K562 (cell line): ENCODE results near the gene TTLL4. TPM values are rescaled to one million over a fixed set of nuclear protein-coding genes. Genes with fewer than 3 reads are reported as not detected.

Experiments used
- ATAC-seq: fragments of 200-7000 bp; cut with Tn5 transposase; 3 replicates; pipeline ENCODE4 v1.9.1; 2020; ENCODE audit warnings: moderate library complexity
- BruUV-seq: library from RNA; stranded (reverse); fragments of 400-500 nt; replicated peaks from 2 replicates; lab custom pipeline; 2021; lab: Mats Ljungman, UMichigan
- CTCF ChIA-PET: fragments of 300-600 bp; formaldehyde crosslinking; extraction: SDS; loops from one replicate; lab custom pipeline; 2021; ENCODE audit warnings: low intra/inter-chr PET ratio; lab: Yijun Ruan, JAX
- POLR2A ChIA-PET: fragments of 300-600, 350-650 bp; sonication (Branson Sonifier 250); formaldehyde crosslinking; extraction: SDS; loops from one replicate; lab custom pipeline; 2021; ENCODE audit warnings: antibody characterized with exemption, inconsistent platforms; lab: Yijun Ruan, JAX
- DNase-seq, 4 experiments: peaks; one replicate each; pipeline versions ENCODE4 v3.0.0 to v3.0.0-alpha.2; 2011 to 2018; ENCODE audit warnings: low spot score in 3 of 4, mixed read lengths in 3 of 4; ENCODE audit errors: extremely low read depth in 1 of 4
- FAIRE-seq: peaks from 2 replicates; lab custom pipeline; 2011; peaks lifted over from hg19 to GRCh38; lab: Jason Lieb, UNC
- H2AFZ ChIP-seq: 2 replicates; pipeline ENCODE4 v1.6.0; 2011; ENCODE audit warnings: low read depth, low read length, control low read depth, inconsistent platforms
- H3K27ac ChIP-seq: fragments of 200-600 bp; 3 replicates; pipeline ENCODE4 v1.8.0; 2011; ENCODE audit warnings: low read depth, mild to moderate bottlenecking, control low read depth, inconsistent platforms, low read length, moderate library complexity, mixed read lengths; ENCODE audit errors: extremely low read depth
- H3K27me3 ChIP-seq, 2 experiments: fragments of 300-600 bp in 1 of 2; 2 replicates in 1 of 2; 3 replicates in 1 of 2; pipeline versions ENCODE4 v1.6.0 to v1.8.0; 2011; ENCODE audit warnings: inconsistent platforms in 2 of 2, low read length in 2 of 2, mild to moderate bottlenecking in 1 of 2, mixed read lengths in 1 of 2, moderate library complexity in 1 of 2; ENCODE audit not compliant: control insufficient read depth in 2 of 2, insufficient read depth in 2 of 2
- H3K36me3 ChIP-seq: fragments of 300-600 bp; 3 replicates; pipeline ENCODE4 v1.8.0; 2011; ENCODE audit warnings: mild to moderate bottlenecking, low read length, inconsistent platforms; ENCODE audit not compliant: control insufficient read depth, insufficient read depth
- H3K4me1 ChIP-seq, 2 experiments: fragments of 200-600 bp in 1 of 2; replicated peaks in 1 of 2; 2 replicates in 1 of 2; 3 replicates in 1 of 2; pipeline versions ENCODE4 v1.5.1 to v1.8.0; 2011; ENCODE audit warnings: inconsistent platforms in 2 of 2, low read length in 2 of 2, mild to moderate bottlenecking in 1 of 2, mixed read lengths in 1 of 2, moderate library complexity in 1 of 2; ENCODE audit not compliant: control insufficient read depth in 2 of 2, insufficient read depth in 2 of 2
- H3K4me2 ChIP-seq: 2 replicates; pipeline ENCODE4 v1.6.1; 2011; ENCODE audit warnings: low read length, control low read depth, inconsistent platforms, mixed read lengths; ENCODE audit not compliant: insufficient read depth
- H3K4me3 ChIP-seq: fragments of 200-600 bp; sonication (generic), shearing (Covaris generic); 2 replicates; pipeline ENCODE4 v1.5.1; 2016; ENCODE audit warnings: control low read depth, inconsistent platforms
- H3K79me2 ChIP-seq: fragments of 200-600 bp; 3 replicates; pipeline ENCODE4 v1.8.0; 2011; ENCODE audit warnings: low read length, inconsistent platforms; ENCODE audit not compliant: control insufficient read depth, insufficient read depth
- H3K9ac ChIP-seq, 2 experiments: 2 replicates each; pipeline versions ENCODE4 v1.6.0 to v1.6.1; 2011; ENCODE audit warnings: low read depth in 2 of 2, low read length in 2 of 2, control low read depth in 1 of 2, inconsistent platforms in 1 of 2, mild to moderate bottlenecking in 1 of 2, mixed read lengths in 1 of 2; ENCODE audit not compliant: insufficient read depth in 1 of 2
- H3K9me1 ChIP-seq: one replicate; pipeline ENCODE4 v1.6.0; 2011; ENCODE audit warnings: inconsistent platforms, mild to moderate bottlenecking, low read length, moderate library complexity; ENCODE audit not compliant: control insufficient read depth, insufficient read depth
- H3K9me3 ChIP-seq: replicated peaks from 2 replicates; pipeline ENCODE4 v1.5.1; 2011; ENCODE audit warnings: low read depth, low read length, inconsistent platforms; ENCODE audit not compliant: control insufficient read depth, insufficient read depth
- H4K20me1 ChIP-seq: replicated peaks from 2 replicates; pipeline ENCODE4 v1.6.1; 2011; ENCODE audit warnings: low read length, inconsistent platforms, mixed read lengths; ENCODE audit not compliant: control insufficient read depth, insufficient read depth
- CTBP1 ChIP-seq: fragments of 450-650 bp; IDR thresholded peaks from 2 replicates; pipeline ENCODE4 v1.6.1; 2016; ENCODE audit warnings: borderline replicate concordance
- DDX20 ChIP-seq: fragments of 450-650 bp; IDR thresholded peaks from 2 replicates; pipeline ENCODE4 v1.6.1; 2016; ENCODE audit warnings: missing genetic modification characterization, low read depth, mild to moderate bottlenecking, missing compliant biosample characterization, moderate library complexity
- ESRRA ChIP-seq: fragments of 450-650 bp; IDR thresholded peaks from 2 replicates; pipeline ENCODE4 v1.6.1; 2014; ENCODE audit warnings: low read depth, mild to moderate bottlenecking, moderate library complexity, borderline replicate concordance
- FOXM1 ChIP-seq, 2 experiments: fragments of 450-650 bp in 1 of 2; sonication (generic) in 1 of 2; formaldehyde crosslinking in 1 of 2; IDR thresholded peaks; 2 replicates each; pipeline versions ENCODE4 v1.6.1 to v1.9.0; 2017 to 2022; ENCODE audit warnings: low read depth in 2 of 2, mild to moderate bottlenecking in 2 of 2, missing genetic modification reagents in 1 of 2, moderate library complexity in 1 of 2
- GABPB2 ChIP-seq: fragments of 250-450 bp; sonication (Bioruptor Pico); conservative IDR thresholded peaks from 2 replicates; pipeline ENCODE4 v1.5.1; 2021; ENCODE audit warnings: mild to moderate bottlenecking
- HEY1 ChIP-seq: fragments of 250-450 bp; sonication (Bioruptor Pico); IDR thresholded peaks from 2 replicates; pipeline ENCODE4 v1.5.0; 2020; ENCODE audit warnings: mild to moderate bottlenecking, moderate library complexity, borderline replicate concordance
- HNRNPL ChIP-seq: fragments of 200-400 bp; formaldehyde crosslinking; IDR thresholded peaks from 2 replicates; pipeline ENCODE4 v1.6.1; 2017; ENCODE audit warnings: low read depth, mild to moderate bottlenecking, low read length
- HSF4 ChIP-seq: fragments of 250-450 bp; sonication (Bioruptor Pico); IDR thresholded peaks from 2 replicates; pipeline ENCODE4 v2.1.2; 2022; ENCODE audit warnings: mild to moderate bottlenecking, moderate library complexity, borderline replicate concordance
- MEIS2 ChIP-seq: fragments of 450-650 bp; IDR thresholded peaks from 2 replicates; pipeline ENCODE4 v1.6.1; 2014; ENCODE audit warnings: mild to moderate bottlenecking; ENCODE audit not compliant: partially characterized antibody
- MYC ChIP-seq, 2 experiments: fragments of 250-450 bp in 1 of 2; sonication (Bioruptor Pico) in 1 of 2; IDR thresholded peaks; 2 replicates each; pipeline versions ENCODE4 v1.5.1 to v1.6.1; 2012 to 2021; ENCODE audit warnings: low read depth in 2 of 2, borderline replicate concordance in 1 of 2, improper control_type of control experiment in 1 of 2, low read length in 1 of 2, mild to moderate bottlenecking in 1 of 2, moderate library complexity in 1 of 2
- MYNN ChIP-seq, 2 experiments: sonication (generic); formaldehyde crosslinking in 1 of 2; IDR thresholded peaks; 2 replicates each; pipeline versions ENCODE4 v1.5.0 to v1.6.1; 2016 to 2020; ENCODE audit warnings: antibody characterized with exemption in 1 of 2, missing genetic modification reagents in 1 of 2
- NR4A1 ChIP-seq, 2 experiments: fragments of 250-450 bp in 1 of 2; fragments of 450-650 bp in 1 of 2; sonication (Bioruptor Pico) in 1 of 2; IDR thresholded peaks; 2 replicates each; pipeline versions ENCODE4 v1.4.0 to v1.6.1; 2016 to 2020; ENCODE audit warnings: mild to moderate bottlenecking in 2 of 2, missing compliant biosample characterization in 1 of 2, missing genetic modification characterization in 1 of 2, moderate library complexity in 1 of 2
- PBX2 ChIP-seq, 2 experiments: IDR thresholded peaks in 1 of 2; conservative IDR thresholded peaks in 1 of 2; 2 replicates each; pipeline ENCODE4 v1.6.1; 2016; ENCODE audit warnings: low read depth in 2 of 2, mild to moderate bottlenecking in 1 of 2, missing compliant biosample characterization in 1 of 2, missing genetic modification characterization in 1 of 2, moderate library complexity in 1 of 2
- PCBP1 ChIP-seq: fragments of 200-400 bp; formaldehyde crosslinking; IDR thresholded peaks from 2 replicates; pipeline ENCODE4 v1.6.1; 2018; ENCODE audit warnings: mild to moderate bottlenecking, low read depth, low read length; ENCODE audit not compliant: poor library complexity, severe bottlenecking
- PHB2 ChIP-seq: fragments of 450-650 bp; IDR thresholded peaks from 2 replicates; pipeline ENCODE4 v1.6.1; 2017; ENCODE audit warnings: low read depth
- PTTG1 ChIP-seq: fragments of 450-650 bp; IDR thresholded peaks from 2 replicates; pipeline ENCODE4 v1.6.1; 2016; ENCODE audit warnings: low read depth, mild to moderate bottlenecking, missing genetic modification characterization, missing compliant biosample characterization
- SETDB1 ChIP-seq: IDR thresholded peaks from one replicate; pipeline ENCODE4 v1.6.1; 2012; ENCODE audit warnings: low read length, control low read depth, inconsistent platforms
- SMAD2 ChIP-seq: fragments of 150-350 bp; IDR thresholded peaks from 2 replicates; pipeline ENCODE4 v1.6.1; 2014; ENCODE audit warnings: low read depth, mild to moderate bottlenecking, low read length
- TBP ChIP-seq: optimal IDR thresholded peaks from 2 replicates; pipeline ENCODE3; 2011; ENCODE audit warnings: low read depth, low read length, improper control_type of control experiment
- ZNF316 ChIP-seq: fragments of 450-650 bp; IDR thresholded peaks from 2 replicates; pipeline ENCODE4 v1.6.1; 2016
- ZNF668 ChIP-seq: fragments of 250-450 bp; sonication (Bioruptor Pico); IDR thresholded peaks from 2 replicates; pipeline ENCODE4 v1.8.0; 2022; ENCODE audit warnings: mild to moderate bottlenecking, inconsistent platforms
- WGBS: fragments of 100-300 bp; shearing (Covaris generic); methylation state at CpG from one replicate; pipeline ENCODE4 v1.1.6; 2016; ENCODE audit warnings: low coverage, mixed read lengths; ENCODE audit not compliant: insufficient coverage; ENCODE audit errors: missing lambda C conversion rate; 5-methylcytosine and 5-hydroxymethylcytosine counted together
- in situ Hi-C: fragments of 300-500 bp; cut with MboI; formaldehyde crosslinking; loops from 4 replicates; pipeline ENCODE4 v1.15.0; 2018; ENCODE audit warnings: inconsistent platforms, mixed read lengths
- intact Hi-C: fragments of 100-400 bp; cut with micrococcal nuclease; formaldehyde crosslinking; loops from 2 replicates; pipeline ENCODE4 v1.14.2; 2022
- polyA plus RNA-seq, 8 experiments: library from polyadenylated mRNA; depleted of rRNA in 4 of 8; stranded (reverse) in 5 of 8; unstranded in 3 of 8; fragments of >200 nt; fragmentation: Nextera tagmentation in 2 of 8; fragmentation: Illumina TruSeq in 1 of 8; extraction: Ambion mirVana in 2 of 8; extraction: Trizol in 1 of 8; gene quantifications; 2 replicates each; pipeline versions ENCODE4 v1.2.1 to v1.2.3, GENCODE V29; 2011 to 2014; ENCODE audit warnings: inconsistent platforms in 1 of 8, missing spikeins in 1 of 8
- total RNA-seq, 7 experiments: library from RNA; depleted of rRNA in 6 of 7; stranded (reverse); fragments of >200 nt in 6 of 7; fragmentation: Illumina TruSeq in 2 of 7; extraction: Trizol in 2 of 7; gene quantifications; 2 replicates each; pipeline versions ENCODE4 v1.2.1 to v1.2.3, GENCODE V29; 2011 to 2021; ENCODE audit warnings: low replicate concordance in 1 of 7

TTLL4 gene
- total and polyA plus RNA-seq, 9 of the 15 experiments (the other 6 are each of a cell fraction or from before 2014, with no cell fraction given), result 12.6 to 67.5 (median 24.5) TPM

GRCh38 chr2:218743068-218743467 is 32.4 kb downstream of the TTLL4 start:
- Histone ChIP-seq H3K27me3 (no peaks in the 10 kb centered on the region), H2AFZ (no peak overlapping the region), H3K79me2 (no peaks in the 10 kb centered on the region), H3K9ac (no peak overlapping the region), H3K36me3 (peaks cover 72% of the 10 kb centered on the region; the same call in 2 of the 3 replicates), H3K4me2 (no peak overlapping the region), H3K9me1 (no peaks in the 10 kb centered on the region), H4K20me1 (no peaks in the 10 kb centered on the region), H3K4me1 (peaks cover 5 to 12% of the 10 kb centered on the region in 2 experiments; a peak in 3 of 5 replicates), H3K27ac (no peak overlapping the region), H3K9me3 (no peaks in the 10 kb centered on the region), H3K4me3 (no peak overlapping the region)
- in situ Hi-C loops, result no loop called here
- no TSS peak for BruUV-seq
- ATAC-seq (no peak), DNase-seq (no peak), FAIRE-seq (no peak)
- 54% methylated on average over 5 of the region's 6 CpGs for WGBS
- CTCF ChIA-PET, result no interaction called here
- POLR2A ChIA-PET, result no interaction called here
- intact Hi-C loops, result no loop called here
- no peak for TF ChIP-seq HSF4 (CRISPR knock-in tag)
- no peak for TF ChIP-seq HEY1 (CRISPR knock-in tag)
- no peak for TF ChIP-seq DDX20 (tag)
- TF ChIP-seq ESRRA, result peak; percentile 41; the same call in 1 of the 2 replicates
- no peak for TF ChIP-seq PCBP1
- TF ChIP-seq FOXM1 (IDR thresholded peaks at IDR 0.05; ENCODE audit: low read depth), result no peak
- no peak for TF ChIP-seq FOXM1 (CRISPR knock-in tag; IDR thresholded peaks at IDR 0.05; ENCODE audit: low read depth)
- TF ChIP-seq MYNN (IDR thresholded peaks at IDR 0.05), result no peak
- no peak for TF ChIP-seq MYNN (CRISPR knock-in tag; IDR thresholded peaks at IDR 0.05)
- TF ChIP-seq GABPB2 (CRISPR knock-in tag), result no peak
- TF ChIP-seq MYC (IDR thresholded peaks at IDR 0.05; ENCODE audit: low read depth, low read length), result no peak
- TF ChIP-seq MYC (CRISPR knock-in tag; IDR thresholded peaks at IDR 0.05; ENCODE audit: borderline replicate concordance, low read depth), result no peak
- TF ChIP-seq PHB2, result no peak
- no peak for TF ChIP-seq SMAD2
- TF ChIP-seq PBX2 (CRISPR knock-in tag; IDR thresholded peaks at IDR 0.05; ENCODE audit: low read depth), result no peak
- 0 out of 2 replicates have a peak, but pooled peaks have one; percentile 14 for TF ChIP-seq PBX2 (tag; conservative IDR thresholded peaks at IDR 0.05; ENCODE audit: low read depth)
- TF ChIP-seq CTBP1, result 0 out of 2 replicates have a peak, but pooled peaks have one; percentile 22
- no peak for TF ChIP-seq ZNF316
- no peak for TF ChIP-seq NR4A1 (CRISPR knock-in tag; IDR thresholded peaks at IDR 0.05)
- TF ChIP-seq NR4A1 (tag; IDR thresholded peaks at IDR 0.05), result no peak
- peak; percentile 36 for TF ChIP-seq MEIS2
- TF ChIP-seq ZNF668, result no peak
- TF ChIP-seq PTTG1 (tag), result no peak
- no peak for TF ChIP-seq HNRNPL
- no peak for TF ChIP-seq SETDB1
- no peak for TF ChIP-seq TBP
